NCI-H2081 (cell line): Measurements from ENCODE around the gene OGFR.
A peak's percentile ranks its signal among the peaks of the same experiment; 100 is the strongest.

Experiments used
- DNase-seq, 2 experiments: peaks; one replicate each; lab custom pipeline; 2025; lab: John Stamatoyannopoulos, UW

Gene OGFR

GRCh38 chr20:62804627-62805154, at the start of gene OGFR:
OGFR (plus strand) TSS chr20:62804835; CDS start chr20:62804860, 25 bp downstream.
- DNase-seq = peak; percentile 38 to 40

GRCh38 chr20:62754991-62755356, 49.7 kb upstream of the OGFR start:
- DNase-seq = no peak

GRCh38 chr20:62755817-62756724, 48.6 kb upstream of the OGFR start:
- no peak for DNase-seq

GRCh38 chr20:62758226-62758912, 46.3 kb upstream of the OGFR start:
- no peak for DNase-seq

GRCh38 chr20:62759981-62760431, 44.6 kb upstream of the OGFR start:
- no peak for DNase-seq

GRCh38 chr20:62760471-62760855, 44.2 kb upstream of the OGFR start:
- DNase-seq = no peak

- no peak for DNase-seq
Observed at GRCh38 chr20:62760856-62761758, 43.5 kb upstream of the OGFR start.

- DNase-seq = no peak
Observed at GRCh38 chr20:62761759-62762131, 42.9 kb upstream of the OGFR start.

- DNase-seq = no peak
Observed at GRCh38 chr20:62762376-62762775, 42.3 kb upstream of the OGFR start.

GRCh38 chr20:62762801-62763368, 41.8 kb upstream of the OGFR start:
- DNase-seq = no peak

- DNase-seq = no peak
Observed at GRCh38 chr20:62763404-62763803, 41.2 kb upstream of the OGFR start.

- no peak for DNase-seq
Observed at GRCh38 chr20:62764156-62764935, 40.3 kb upstream of the OGFR start.

- no peak for DNase-seq
Observed at GRCh38 chr20:62765021-62765420, 39.6 kb upstream of the OGFR start.

GRCh38 chr20:62765432-62766070, 39.1 kb upstream of the OGFR start:
- no peak for DNase-seq

GRCh38 chr20:62766071-62766450, 38.6 kb upstream of the OGFR start:
- DNase-seq = no peak

- DNase-seq = no peak
Observed at GRCh38 chr20:62766716-62767115, 37.9 kb upstream of the OGFR start.

GRCh38 chr20:62768234-62768546, 36.4 kb upstream of the OGFR start:
- no peak for DNase-seq

- peak in 1 of 2 experiments; percentile 6 for DNase-seq
Observed at GRCh38 chr20:62768551-62769287, 35.9 kb upstream of the OGFR start.

- DNase-seq = no peak
Observed at GRCh38 chr20:62769346-62770071, 35.1 kb upstream of the OGFR start.
